HEK293T (cell line): ENCODE data around the gene RALGAPB.

ENCODE experiments used
- ARNT ChIP-seq: fragments of 450-650 bp; IDR thresholded peaks from 2 replicates; pipeline ENCODE4 v1.6.1; 2017; ENCODE audit warnings: mild to moderate bottlenecking
- BHLHE40 ChIP-seq: fragments of 450-650 bp; IDR thresholded peaks from 2 replicates; pipeline ENCODE4 v1.6.1; 2016; ENCODE audit warnings: mild to moderate bottlenecking, moderate library complexity, borderline replicate concordance
- ELF4 ChIP-seq: fragments of 450-650 bp; IDR thresholded peaks from 2 replicates; pipeline ENCODE4 v1.6.1; 2017; ENCODE audit warnings: antibody characterized with exemption
- FOXK2 ChIP-seq: fragments of 450-650 bp; IDR thresholded peaks from 2 replicates; pipeline ENCODE4 v1.6.1; 2016; ENCODE audit warnings: mild to moderate bottlenecking
- FOXM1 ChIP-seq: fragments of 450-650 bp; IDR thresholded peaks from 2 replicates; pipeline ENCODE4 v1.6.1; 2017; ENCODE audit warnings: mild to moderate bottlenecking, borderline replicate concordance
- HDGF ChIP-seq: fragments of 450-650 bp; IDR thresholded peaks from 2 replicates; pipeline ENCODE4 v1.6.1; 2017; ENCODE audit warnings: antibody characterized with exemption, borderline replicate concordance
- LEF1 ChIP-seq: fragments of 450-650 bp; IDR thresholded peaks from 2 replicates; pipeline ENCODE4 v1.6.1; 2017; ENCODE audit warnings: mild to moderate bottlenecking, borderline replicate concordance
- SUZ12 ChIP-seq: fragments of 450-650 bp; IDR thresholded peaks from 2 replicates; pipeline ENCODE4 v1.6.1; 2016; ENCODE audit warnings: mild to moderate bottlenecking
- TARDBP ChIP-seq: fragments of 450-650 bp; IDR thresholded peaks from 2 replicates; pipeline ENCODE4 v1.6.1; 2016
- ZNF384 ChIP-seq: fragments of 450-650 bp; IDR thresholded peaks from 2 replicates; pipeline ENCODE4 v1.6.1; 2016
- TF ChIP-seq, protein P1 (sequence below): fragments of 450-650 bp; IDR thresholded peaks from 2 replicates; pipeline ENCODE4 v1.6.1; 2016

DNA sequence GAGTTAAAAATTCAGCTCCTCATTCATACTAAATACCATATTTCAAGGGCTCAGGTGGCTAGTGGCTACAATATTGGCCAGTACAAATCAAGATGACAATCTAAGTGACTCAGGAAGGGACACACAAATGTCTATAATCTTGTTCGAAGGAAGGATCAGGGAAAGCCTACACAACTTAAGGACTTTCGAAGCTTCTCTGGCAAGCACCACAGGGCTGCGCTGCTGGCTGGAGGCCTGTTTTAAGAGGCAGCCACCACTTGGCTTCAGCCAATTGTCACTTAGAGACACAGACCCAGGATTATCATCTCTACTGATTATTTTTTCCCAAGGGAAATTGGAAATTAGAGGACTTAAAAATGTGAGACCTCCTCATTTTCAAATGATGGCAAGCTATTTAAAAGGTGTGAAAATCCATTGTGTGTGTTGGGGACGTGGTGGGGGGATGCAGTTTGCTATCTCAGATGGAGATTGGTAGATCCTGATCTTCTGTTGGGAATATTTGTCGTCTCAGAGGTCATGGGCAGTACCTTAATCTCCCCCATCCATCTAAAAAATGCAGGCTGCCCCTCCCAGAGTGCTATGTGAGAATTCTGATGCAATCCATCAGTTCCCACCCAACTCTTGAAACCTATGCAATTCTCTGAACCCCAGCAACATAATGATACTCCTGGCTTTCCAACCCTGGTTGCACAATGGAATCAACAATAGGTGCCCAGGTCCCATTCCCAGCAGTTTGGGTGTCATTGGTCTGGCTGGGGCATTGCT, 140.3 kb downstream of the RALGAPB start:
- TF ChIP-seq ARNT, result no peak
- TF ChIP-seq ELF4, result no peak
- TF ChIP-seq SUZ12, result no peak
- no peak for TF ChIP-seq LEF1
- TF ChIP-seq, protein P1, sequence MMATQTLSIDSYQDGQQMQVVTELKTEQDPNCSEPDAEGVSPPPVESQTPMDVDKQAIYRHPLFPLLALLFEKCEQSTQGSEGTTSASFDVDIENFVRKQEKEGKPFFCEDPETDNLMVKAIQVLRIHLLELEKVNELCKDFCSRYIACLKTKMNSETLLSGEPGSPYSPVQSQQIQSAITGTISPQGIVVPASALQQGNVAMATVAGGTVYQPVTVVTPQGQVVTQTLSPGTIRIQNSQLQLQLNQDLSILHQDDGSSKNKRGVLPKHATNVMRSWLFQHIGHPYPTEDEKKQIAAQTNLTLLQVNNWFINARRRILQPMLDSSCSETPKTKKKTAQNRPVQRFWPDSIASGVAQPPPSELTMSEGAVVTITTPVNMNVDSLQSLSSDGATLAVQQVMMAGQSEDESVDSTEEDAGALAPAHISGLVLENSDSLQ, result no peak
- TF ChIP-seq HDGF, result no peak
- no peak for TF ChIP-seq FOXM1
- TF ChIP-seq FOXK2, result no peak
- TF ChIP-seq BHLHE40, result no peak
- no peak for TF ChIP-seq TARDBP
- TF ChIP-seq ZNF384, result no peak
